ACC112 (cell line): ENCODE results near the gene NTS.
A peak's percentile ranks its signal among the peaks of the same experiment; 100 is the strongest.

Source experiments
- H2AFZ ChIP-seq: fragments of 200-600 bp; sonication (generic); one replicate; pipeline ENCODE4 v1.6.0; 2017; ENCODE audit warnings: antibody characterized with exemption, low read length; ENCODE audit not compliant: unreplicated experiment
- H3K27ac ChIP-seq: fragments of 200-600 bp; sonication (generic); 2 replicates; pipeline ENCODE4 v1.5.1; 2014; ENCODE audit warnings: low read depth, mild to moderate bottlenecking, antibody characterized with exemption, low read length, moderate library complexity
- H3K27me3 ChIP-seq: fragments of 200-600 bp; sonication (generic); 2 replicates; pipeline ENCODE4 v1.6.1; 2014; ENCODE audit warnings: mild to moderate bottlenecking, antibody characterized with exemption, low read length, moderate library complexity, mixed read lengths; ENCODE audit not compliant: insufficient read depth
- H3K36me3 ChIP-seq: fragments of 200-600 bp; sonication (generic); 2 replicates; pipeline ENCODE4 v1.6.1; 2016; ENCODE audit warnings: mild to moderate bottlenecking, antibody characterized with exemption, low read length, moderate library complexity, mixed read lengths; ENCODE audit not compliant: insufficient read depth
- H3K4me1 ChIP-seq: fragments of 200-600 bp; sonication (generic); one replicate; pipeline ENCODE4 v1.6.1; 2016; ENCODE audit warnings: low read length, mixed read lengths; ENCODE audit not compliant: insufficient read depth, unreplicated experiment, control insufficient read depth
- H3K4me3 ChIP-seq: fragments of 200-600 bp; sonication (generic); 2 replicates; pipeline ENCODE4 v1.5.1; 2014; ENCODE audit warnings: mild to moderate bottlenecking, low read depth, low read length
- H3K79me2 ChIP-seq: fragments of 200-600 bp; sonication (generic); one replicate; pipeline ENCODE4 v1.6.0; 2016; ENCODE audit warnings: low read length; ENCODE audit not compliant: control insufficient read depth, unreplicated experiment, insufficient read depth

Gene NTS

GRCh38 chr12:85920324-85920947 is 46.3 kb downstream of the NTS start:
- no peak overlapping the region for H3K4me3 ChIP-seq
- H3K27me3 ChIP-seq, result no peaks in the 10 kb centered on the region
- no peak overlapping the region for H2AFZ ChIP-seq
- H3K79me2 ChIP-seq, result no peaks in the 10 kb centered on the region
- no peak overlapping the region for H3K27ac ChIP-seq
- no peaks in the 10 kb centered on the region for H3K36me3 ChIP-seq
- peaks cover 3% of the 10 kb centered on the region for H3K4me1 ChIP-seq

GRCh38 chr12:85923767-85924331 is 49.8 kb downstream of the NTS start:
- Histone ChIP-seq H2AFZ (peak overlapping the region; percentile 77), H3K4me1 (peaks cover 3% of the 10 kb centered on the region), H3K27me3 (no peaks in the 10 kb centered on the region), H3K79me2 (no peaks in the 10 kb centered on the region), H3K27ac (no peak overlapping the region), H3K36me3 (no peaks in the 10 kb centered on the region), H3K4me3 (no peak overlapping the region)

- H3K27ac ChIP-seq, result no peak overlapping the region
- no peaks in the 10 kb centered on the region for H3K36me3 ChIP-seq
- H3K27me3 ChIP-seq, result no peaks in the 10 kb centered on the region
- H3K79me2 ChIP-seq, result no peaks in the 10 kb centered on the region
- H3K4me3 ChIP-seq, result no peak overlapping the region
- peaks cover 3% of the 10 kb centered on the region for H3K4me1 ChIP-seq
- H2AFZ ChIP-seq, result no peak overlapping the region
Measured at GRCh38 chr12:85927166-85927565, 53.1 kb downstream of the NTS start.
